ENCODE results near the gene MMS22L.
"Not testable (repeated sequence)": the region's sequence is repeated elsewhere in the genome, so short reads cannot be mapped to it uniquely, and the experiment has no call there.

Gene MMS22L

DNA sequence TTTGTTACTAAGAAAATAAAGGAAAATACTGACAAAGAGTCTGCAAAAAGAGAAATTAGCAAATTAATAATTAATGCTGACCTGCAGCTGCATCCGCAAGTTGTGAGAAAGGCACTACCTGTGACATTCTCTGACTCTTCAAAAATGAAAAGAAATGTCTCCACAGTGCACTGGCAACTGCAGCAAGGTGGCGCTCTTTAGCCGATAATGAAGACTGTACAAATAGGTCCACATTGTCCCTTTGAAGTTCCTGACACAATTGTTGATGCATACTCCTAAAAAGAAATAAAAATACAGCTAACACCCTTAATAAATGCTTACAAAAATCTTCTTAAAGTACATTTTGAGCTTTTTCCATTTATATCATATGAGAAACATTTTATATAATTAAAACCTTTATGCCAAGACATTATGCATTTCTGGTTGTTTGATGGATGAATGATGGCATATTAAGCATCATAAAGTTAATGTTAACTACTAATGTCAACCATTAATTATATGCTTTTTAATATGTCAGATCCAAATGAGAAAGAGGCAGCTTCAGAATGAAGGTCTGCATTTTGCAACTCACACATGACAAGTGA lies 96.5 kb downstream of the MMS22L start:
- no peak overlapping the region for H3K4me3 Mint-ChIP-seq
- peak; percentile 88 for TF ChIP-seq CTCF (IDR thresholded peaks at IDR 0.05)
- H3K27ac Mint-ChIP-seq: no peak overlapping the region
- H3K27me3 Mint-ChIP-seq (ENCODE audit: low read depth, poor library complexity): no peaks in the 10 kb centered on the region
- peaks cover under 1% of the 10 kb centered on the region for H3K36me3 Mint-ChIP-seq (ENCODE audit: low read depth)
- H3K9me3 Mint-ChIP-seq: no peaks in the 10 kb centered on the region
- H3K4me1 Mint-ChIP-seq: peaks cover 6% of the 10 kb centered on the region
- DNase-seq: peak; percentile 73

- DNase-seq: no peak
Observed at GRCh38 chr6:97177905-97178304, 105.1 kb downstream of the MMS22L start.

DNA sequence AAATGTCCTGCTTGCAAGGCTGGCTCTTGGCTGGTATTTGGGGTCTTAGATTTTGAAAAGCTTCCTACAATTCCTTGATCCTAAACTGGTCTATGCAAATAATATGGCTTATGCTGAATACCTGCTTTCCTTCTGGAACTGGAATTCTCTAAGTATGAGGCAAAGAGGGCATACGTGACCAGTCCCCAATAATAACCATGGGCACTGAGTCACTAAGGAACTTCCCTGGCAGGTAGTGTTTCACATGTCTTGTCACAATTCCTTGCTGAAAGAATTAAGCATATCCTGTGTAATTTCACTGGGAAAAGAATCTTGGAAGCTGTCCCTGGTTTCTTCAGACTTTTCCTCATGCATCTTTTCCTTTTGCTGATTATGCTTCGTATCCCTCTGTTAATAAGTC lies 106.5 kb downstream of the MMS22L start:
- no peaks in the 10 kb centered on the region for H3K9me3 Mint-ChIP-seq
- H3K27me3 Mint-ChIP-seq (ENCODE audit: low read depth, poor library complexity): no peaks in the 10 kb centered on the region
- no peak overlapping the region for H3K27ac Mint-ChIP-seq
- DNase-seq: no peak
- peaks cover 49% of the 10 kb centered on the region for H3K36me3 Mint-ChIP-seq (ENCODE audit: low read depth)
- no peak overlapping the region for H3K4me3 Mint-ChIP-seq
- TF ChIP-seq CTCF (IDR thresholded peaks at IDR 0.05): no peak
- no peaks in the 10 kb centered on the region for H3K4me1 Mint-ChIP-seq

More at GRCh38 chr6:97177905-97178304, 105.1 kb downstream of the MMS22L start:
- H3K36me3 Mint-ChIP-seq (ENCODE audit: low read depth): peaks cover 44% of the 10 kb centered on the region
- H3K27me3 Mint-ChIP-seq (ENCODE audit: low read depth, poor library complexity): no peaks in the 10 kb centered on the region
- H3K9me3 Mint-ChIP-seq: no peaks in the 10 kb centered on the region
- no peak for TF ChIP-seq CTCF (IDR thresholded peaks at IDR 0.05)
- no peaks in the 10 kb centered on the region for H3K4me1 Mint-ChIP-seq
- H3K27ac Mint-ChIP-seq: no peak overlapping the region
- H3K4me3 Mint-ChIP-seq: no peak overlapping the region

DNA sequence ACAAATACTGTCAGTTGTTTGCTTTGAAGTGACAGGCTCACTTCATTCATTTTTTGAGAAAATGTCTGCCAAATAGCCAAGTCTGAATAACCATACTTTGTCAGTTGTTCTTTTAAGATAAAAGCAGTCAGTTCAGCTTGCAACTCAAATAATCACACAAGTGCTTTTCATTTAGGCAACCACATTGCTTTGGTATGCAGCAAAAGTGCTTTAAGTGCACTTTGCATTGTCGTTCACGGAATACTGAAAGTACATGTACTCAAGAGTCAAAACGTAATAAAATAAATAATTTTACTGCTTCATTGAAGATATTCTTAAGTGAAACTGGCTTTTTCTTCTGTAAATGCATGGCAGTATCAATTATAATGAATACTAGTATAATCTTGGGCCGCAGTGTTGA lies 107.2 kb downstream of the MMS22L start:
- no peak for TF ChIP-seq CTCF (IDR thresholded peaks at IDR 0.05)
- Mint-ChIP-seq H3K9me3 (no peaks in the 10 kb centered on the region), H3K27ac (no peak overlapping the region)

GRCh38 chr6:97174471-97174870 lies 108.5 kb downstream of the MMS22L start:
- TF ChIP-seq CTCF (IDR thresholded peaks at IDR 0.05): no peak
- H3K27ac Mint-ChIP-seq: no peak overlapping the region
- peaks cover 48% of the 10 kb centered on the region for H3K36me3 Mint-ChIP-seq (ENCODE audit: low read depth)

More for the DNA sequence above, 107.2 kb downstream of the MMS22L start:
- no peak overlapping the region for H3K4me3 Mint-ChIP-seq
- no peaks in the 10 kb centered on the region for H3K27me3 Mint-ChIP-seq (ENCODE audit: low read depth, poor library complexity)
- H3K36me3 Mint-ChIP-seq (ENCODE audit: low read depth): peaks cover 48% of the 10 kb centered on the region
- no peak for DNase-seq
- H3K4me1 Mint-ChIP-seq: no peaks in the 10 kb centered on the region

GRCh38 chr6:97160280-97160679 lies 122.7 kb downstream of the MMS22L start:
- no peak for DNase-seq
- Mint-ChIP-seq H3K27me3 (ENCODE audit: low read depth, poor library complexity) (no peaks in the 10 kb centered on the region), H3K4me1 (no peaks in the 10 kb centered on the region), H3K36me3 (ENCODE audit: low read depth) (peaks cover 89% of the 10 kb centered on the region), H3K9me3 (peaks cover 51% of the 10 kb centered on the region), H3K27ac (no peak overlapping the region), H3K4me3 (no peak overlapping the region)
- no peak for TF ChIP-seq CTCF (IDR thresholded peaks at IDR 0.05)

More at GRCh38 chr6:97174471-97174870, 108.5 kb downstream of the MMS22L start:
- DNase-seq: no peak
- H3K4me1 Mint-ChIP-seq: no peaks in the 10 kb centered on the region
- H3K27me3 Mint-ChIP-seq (ENCODE audit: low read depth, poor library complexity): no peaks in the 10 kb centered on the region
- H3K4me3 Mint-ChIP-seq: no peak overlapping the region
- no peaks in the 10 kb centered on the region for H3K9me3 Mint-ChIP-seq

DNA sequence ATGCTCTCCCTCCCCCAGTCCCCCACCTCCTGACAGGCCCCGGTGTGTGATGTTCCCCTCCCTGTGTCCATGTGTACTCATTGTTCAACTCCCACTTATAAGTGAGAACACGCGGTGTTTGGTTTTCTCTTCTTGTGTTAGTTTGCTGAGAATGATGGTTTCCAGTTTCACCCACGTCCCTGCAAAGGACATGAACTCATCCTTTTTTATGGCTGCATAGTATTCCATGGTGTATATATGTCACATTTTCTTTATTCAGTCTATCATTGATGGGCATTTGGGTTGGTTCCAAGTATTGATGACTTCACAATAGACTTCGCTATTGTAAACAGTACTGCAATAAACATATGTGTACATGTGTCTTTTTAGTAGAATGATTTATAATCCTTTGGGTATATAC lies 127.6 kb downstream of the MMS22L start:
- Mint-ChIP-seq H3K9me3 (peaks cover 45% of the 10 kb centered on the region), H3K36me3 (ENCODE audit: low read depth) (peaks cover 59% of the 10 kb centered on the region)
- not testable (repeated sequence) for H3K27ac Mint-ChIP-seq; H3K4me1 Mint-ChIP-seq; DNase-seq; H3K27me3 Mint-ChIP-seq (ENCODE audit: low read depth, poor library complexity); H3K4me3 Mint-ChIP-seq
